Panc1 (cell line): ENCODE data around the gene NFATC2. TPM values are rescaled to one million over a fixed set of nuclear protein-coding genes. Genes with fewer than 3 reads are reported as not detected.
A peak's percentile ranks its signal among the peaks of the same experiment; 100 is the strongest.

Experiments used
- ATAC-seq: fragments of 200-7000 bp; cut with Tn5 transposase; 2 replicates; pipeline ENCODE4 v1.9.1; 2020; ENCODE audit warnings: mild to moderate bottlenecking, moderate library complexity
- BruUV-seq: library from RNA; stranded (reverse); fragments of 400-500 nt; replicated peaks from 2 replicates; lab custom pipeline; 2021; lab: Mats Ljungman, UMichigan
- CTCF ChIA-PET: fragments of 300-600 bp; sonication (Branson Sonifier 250); formaldehyde crosslinking; loops from one replicate; lab custom pipeline; 2022; ENCODE audit warnings: antibody characterized with exemption; lab: Charles Lee
- POLR2A ChIA-PET: fragments of 300-600 bp; sonication (Branson Sonifier 250); formaldehyde crosslinking; loops from one replicate; lab custom pipeline; 2022; ENCODE audit warnings: antibody characterized with exemption; lab: Charles Lee
- DNase-seq: peaks from one replicate; pipeline ENCODE4 v3.0.0-alpha.2; 2010; ENCODE audit warnings: low read depth, low spot score
- H3K27ac ChIP-seq: 2 replicates; pipeline ENCODE4 v1.5.1; 2011; ENCODE audit warnings: mild to moderate bottlenecking, low read length, inconsistent platforms
- H3K27me3 ChIP-seq: fragments of 200-500 bp; sonication (Bioruptor generic); 2 replicates; pipeline ENCODE4 v1.6.0; 2014; ENCODE audit warnings: low read length, inconsistent platforms; ENCODE audit not compliant: control insufficient read depth, insufficient read depth
- H3K36me3 ChIP-seq: fragments of 200-500 bp; sonication (Bioruptor generic); 2 replicates; pipeline ENCODE4 v1.5.1; 2014; ENCODE audit warnings: inconsistent platforms, mild to moderate bottlenecking, low read length, moderate library complexity; ENCODE audit not compliant: control insufficient read depth, insufficient read depth
- H3K4me1 ChIP-seq: 2 replicates; pipeline ENCODE4 v1.5.1; 2011; ENCODE audit warnings: inconsistent platforms, mild to moderate bottlenecking, low read length, moderate library complexity; ENCODE audit not compliant: control insufficient read depth, insufficient read depth
- H3K4me3 ChIP-seq, 2 experiments: 2 replicates each; pipeline ENCODE4 v1.5.1; 2011 to 2012; ENCODE audit warnings: low read depth in 2 of 2, low read length in 2 of 2, mild to moderate bottlenecking in 2 of 2, inconsistent platforms in 1 of 2, moderate library complexity in 1 of 2
- H3K9me3 ChIP-seq: fragments of 200-500 bp; sonication (Bioruptor generic); 2 replicates; pipeline ENCODE4 v1.5.1; 2014; ENCODE audit warnings: low read depth, mild to moderate bottlenecking, inconsistent platforms, low read length, moderate library complexity; ENCODE audit not compliant: control insufficient read depth, insufficient read depth
- CTCF ChIP-seq: fragments of 450-650 bp; IDR thresholded peaks from 2 replicates; pipeline ENCODE4 v1.5.1; 2017; ENCODE audit warnings: mild to moderate bottlenecking
- POLR2AphosphoS5 ChIP-seq: IDR thresholded peaks from 2 replicates; pipeline ENCODE4 v1.6.1; 2012; ENCODE audit warnings: mild to moderate bottlenecking, low read depth, low read length, moderate library complexity
- REST ChIP-seq, 2 experiments: IDR thresholded peaks; 2 replicates each; pipeline ENCODE4 v1.6.1; 2011 to 2012; ENCODE audit warnings: low read depth in 2 of 2, control low read depth in 1 of 2, low read length in 1 of 2, mild to moderate bottlenecking in 1 of 2, moderate library complexity in 1 of 2; ENCODE audit not compliant: insufficient read depth in 1 of 2
- SIN3A ChIP-seq: IDR thresholded peaks from 2 replicates; pipeline ENCODE4 v1.6.1; 2012; ENCODE audit warnings: low read depth, mild to moderate bottlenecking, low read length, moderate library complexity, borderline replicate concordance; ENCODE audit not compliant: insufficient read depth
- TCF7L2 ChIP-seq: IDR thresholded peaks from 2 replicates; pipeline ENCODE4 v1.6.1; 2011; ENCODE audit warnings: mild to moderate bottlenecking, low read depth, low read length, inconsistent platforms
- in situ Hi-C: cut with HindIII; loops from 2 replicates; pipeline ENCODE4 v1.10.0; 2016; ENCODE audit warnings: low sequenced_read_pairs, low pct_unique_long_range_greater_than_20kb
- intact Hi-C: fragments of 100-400 bp; cut with micrococcal nuclease; formaldehyde crosslinking; loops from one replicate; pipeline ENCODE4 v1.10.0; 2022; ENCODE audit not compliant: unreplicated experiment
- total RNA-seq: library from RNA; stranded (reverse); gene quantifications from one replicate; pipeline ENCODE4 v1.2.1, GENCODE V29; 2021; ENCODE audit not compliant: unreplicated experiment

The NFATC2 gene
- total RNA-seq, 1 experiment from 2014 or later = 10.6 TPM

GRCh38 chr20:51452734-51453365 is 89.7 kb downstream of the NFATC2 start:
- Histone ChIP-seq H3K27ac (peak overlapping the region; percentile 11; the same call in 1 of the 2 replicates), H3K36me3 (no peaks in the 10 kb centered on the region), H3K4me1 (peaks cover 51% of the 10 kb centered on the region), H3K27me3 (no peaks in the 10 kb centered on the region), H3K9me3 (peaks cover 4% of the 10 kb centered on the region; the same call in 1 of the 2 replicates), H3K4me3 (no peak overlapping the region)
- ChIA-PET POLR2A (no interaction called here), CTCF (interaction anchor here (0.6 kb wide), 1 partner anchor 138 kb away, joined by 13 read pairs; no protein-coding TSS in a partner anchor)
- in situ Hi-C loops = no loop called here
- TF ChIP-seq POLR2AphosphoS5 (no peak), REST (IDR thresholded peaks at IDR 0.05; ENCODE audit: insufficient read depth in 1 of 2, low read depth in 2 of 2, low read length in 1 of 2) (no peak), CTCF (no peak), TCF7L2 (no peak), SIN3A (no peak)
- ATAC-seq (no peak), DNase-seq (no peak)
- no TSS peak for BruUV-seq
- intact Hi-C loops = loop anchor here (10.0 kb wide), 1 partner anchor 112 kb away; no protein-coding TSS in a partner anchor

- in situ Hi-C loops (no loop called here), intact Hi-C loops (loop anchor here (10.0 kb wide), 1 partner anchor 113 kb away; no protein-coding TSS in a partner anchor)
- DNase-seq = no peak
- no TSS peak for BruUV-seq
- H3K27me3 ChIP-seq = no peaks in the 10 kb centered on the region
- H3K4me1 ChIP-seq = peaks cover 52% of the 10 kb centered on the region
- H3K36me3 ChIP-seq = no peaks in the 10 kb centered on the region
- no peak for TF ChIP-seq TCF7L2
- no peak for TF ChIP-seq SIN3A
- TF ChIP-seq POLR2AphosphoS5 = no peak
- TF ChIP-seq CTCF = no peak
- TF ChIP-seq REST (IDR thresholded peaks at IDR 0.05; ENCODE audit: insufficient read depth in 1 of 2, low read depth in 2 of 2, low read length in 1 of 2) = no peak
- peaks cover 4% of the 10 kb centered on the region; the same call in 1 of the 2 replicates for H3K9me3 ChIP-seq
- ATAC-seq = no peak
- POLR2A ChIA-PET = no interaction called here
- peak overlapping the region; percentile 55; the same call in 1 of the 2 replicates for H3K27ac ChIP-seq
- H3K4me3 ChIP-seq = no peak overlapping the region
- CTCF ChIA-PET = no interaction called here
Observed at GRCh38 chr20:51452091-51452613, 90.4 kb downstream of the NFATC2 start.
